Uterus (tissue), 4 donors: ENCODE results near the gene ZNF804B. TPM values are rescaled to one million over a fixed set of nuclear protein-coding genes. Genes with fewer than 3 reads are reported as not detected.

Experiments used
- DNase-seq, 2 donors: peaks; one replicate each; pipeline ENCODE4 v3.0.0-alpha.2; 2019 to 2020
- H3K27ac ChIP-seq, 2 donors: fragments of 200-600 bp; sonication (generic); 1 replicate in 1 of 2; 2 replicates in 1 of 2; pipeline ENCODE4 v1.5.1; 2016 to 2018
- H3K27me3 ChIP-seq, 2 donors: fragments of 200-600 bp; sonication (generic); one replicate each; pipeline ENCODE4 v1.5.1; 2018 to 2019; ENCODE audit warnings: control low read depth in 1 of 2
- H3K36me3 ChIP-seq, 2 donors: fragments of 200-600 bp; sonication (generic); one replicate each; pipeline ENCODE4 v1.5.1; 2019; ENCODE audit warnings: control low read depth in 1 of 2
- H3K4me1 ChIP-seq, 2 donors: fragments of 200-600 bp; sonication (generic); one replicate each; pipeline ENCODE4 v1.5.1; 2018 to 2019; ENCODE audit warnings: control low read depth in 1 of 2
- H3K4me3 ChIP-seq, 2 donors: fragments of 200-600 bp; sonication (generic); 1 replicate in 1 of 2; 2 replicates in 1 of 2; pipeline ENCODE4 v1.5.1; 2018 to 2019; ENCODE audit warnings: mild to moderate bottlenecking in 1 of 2
- H3K9me3 ChIP-seq, 2 donors: fragments of 200-600 bp; sonication (generic); one replicate each; pipeline ENCODE4 v1.5.1; 2019; ENCODE audit warnings: control low read depth in 1 of 2
- CTCF ChIP-seq, 4 experiments: fragments of 200-600 bp in 2 of 4; fragments of 450-650 bp in 2 of 4; sonication (generic) in 2 of 4; IDR thresholded peaks; one replicate each; pipeline ENCODE4 v1.5.1; 2016 to 2019; ENCODE audit warnings: antibody characterized with exemption in 4 of 4, mild to moderate bottlenecking in 2 of 4, moderate library complexity in 1 of 4
- POLR2A ChIP-seq, 2 donors: fragments of 450-650 bp; IDR thresholded peaks; one replicate each; pipeline ENCODE4 v1.6.1; 2016; ENCODE audit warnings: antibody characterized with exemption in 2 of 2, mild to moderate bottlenecking in 1 of 2, moderate library complexity in 1 of 2
- intact Hi-C: fragments of 100-400 bp; cut with DNase I; formaldehyde crosslinking; loops from one replicate; pipeline ENCODE4 v1.15.1; 2023; ENCODE audit warnings: low total_unique reads
- total RNA-seq, 4 donors: library from RNA; depleted of rRNA in 3 of 4; stranded (reverse); fragments of >200 nt in 3 of 4; gene quantifications; one replicate each; pipeline versions ENCODE4 v1.1.0 to v1.2.4, GENCODE V29; 2014 to 2023
- donor health status: DM: yes; HTN: yes; CAD: no.

Gene ZNF804B
- total RNA-seq, 4 donors from 2014 or later: 0.07 TPM; not detected in 3

- Histone ChIP-seq H3K4me1 (no peaks in the 10 kb centered on the region), H3K36me3 (no peaks in the 10 kb centered on the region), H3K9me3 (no peaks in the 10 kb centered on the region), H3K27ac (no peak overlapping the region), H3K4me3 (no peak overlapping the region), H3K27me3 (no peaks in the 10 kb centered on the region)
- intact Hi-C loops: no loop called here
- DNase-seq: no peak
- TF ChIP-seq CTCF (IDR thresholded peaks at IDR 0.05) (no peak), POLR2A (IDR thresholded peaks at IDR 0.05) (no peak)
Measured at GRCh38 chr7:89054361-89054760, 294.9 kb downstream of the ZNF804B start.

DNA sequence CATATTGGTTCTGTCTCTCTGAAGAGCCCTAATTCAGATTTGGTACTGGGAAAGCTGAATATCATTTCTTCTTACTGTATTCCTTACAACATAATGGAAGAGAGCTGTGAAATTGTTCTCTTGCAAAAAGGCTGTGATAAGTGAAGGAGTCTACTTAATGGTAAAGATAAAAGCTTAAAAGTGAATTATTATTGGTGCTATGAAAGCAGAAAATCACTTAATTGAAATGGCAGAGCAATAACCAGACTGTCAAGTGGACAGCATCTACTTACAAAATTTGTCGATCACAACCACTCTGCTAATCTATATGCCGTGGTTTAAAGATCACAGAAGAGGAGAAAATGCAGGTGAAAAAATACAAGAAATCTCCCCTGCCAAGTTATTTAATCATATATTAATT is 300.7 kb downstream of the ZNF804B start:
- H3K9me3 ChIP-seq: no peaks in the 10 kb centered on the region

DNA sequence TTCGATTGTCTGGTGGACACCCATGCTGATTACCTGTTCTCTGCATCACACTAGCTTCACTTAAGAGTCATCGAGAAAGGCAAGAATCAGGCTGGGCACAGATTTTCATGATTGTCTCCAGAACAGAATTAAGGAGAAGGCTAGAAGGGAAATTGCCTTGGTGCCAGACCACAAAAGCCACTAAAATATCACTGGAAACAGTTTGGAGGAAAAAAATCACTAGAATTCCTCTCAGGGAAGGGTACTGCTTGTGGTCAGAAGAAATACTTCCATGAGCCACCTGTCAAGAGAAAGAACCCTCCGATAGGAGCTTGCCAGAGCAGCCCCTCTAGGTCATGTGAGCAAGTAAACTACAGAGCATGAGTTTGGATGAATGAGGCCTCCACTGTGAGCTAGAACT is 305.3 kb downstream of the ZNF804B start:
- TF ChIP-seq CTCF (IDR thresholded peaks at IDR 0.05) (no peak), POLR2A (IDR thresholded peaks at IDR 0.05) (no peak)
- Histone ChIP-seq H3K4me1 (no peaks in the 10 kb centered on the region), H3K9me3 (no peaks in the 10 kb centered on the region), H3K27ac (no peak overlapping the region), H3K36me3 (no peaks in the 10 kb centered on the region), H3K27me3 (no peaks in the 10 kb centered on the region), H3K4me3 (no peak overlapping the region)
- no peak for DNase-seq
- intact Hi-C loops: no loop called here

More for the DNA sequence above, 300.7 kb downstream of the ZNF804B start:
- intact Hi-C loops: no loop called here
- H3K4me1 ChIP-seq: no peaks in the 10 kb centered on the region
- H3K4me3 ChIP-seq: no peak overlapping the region
- TF ChIP-seq CTCF (IDR thresholded peaks at IDR 0.05) (no peak), POLR2A (IDR thresholded peaks at IDR 0.05) (no peak)
- no peak overlapping the region for H3K27ac ChIP-seq
- no peaks in the 10 kb centered on the region for H3K36me3 ChIP-seq
- DNase-seq: no peak
- H3K27me3 ChIP-seq: no peaks in the 10 kb centered on the region

DNA sequence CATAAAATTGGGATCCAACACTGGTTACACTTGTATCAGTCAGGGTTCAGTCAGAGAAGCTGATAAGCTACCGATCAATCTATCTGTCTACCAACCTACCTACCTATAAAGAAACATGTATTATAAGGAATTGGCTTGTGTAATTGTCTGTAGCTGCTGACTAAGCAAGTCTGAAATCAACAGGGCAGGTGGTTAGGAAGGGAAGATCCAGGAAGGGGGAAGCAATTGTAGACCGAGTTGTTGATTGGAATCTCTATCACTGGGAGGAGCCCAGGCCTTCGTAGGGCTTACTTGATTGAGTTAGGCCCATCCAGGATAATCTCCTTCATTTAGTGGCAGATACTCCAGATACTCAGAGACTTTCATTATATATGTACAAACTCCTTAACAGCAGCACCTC is 307.5 kb downstream of the ZNF804B start:
- Histone ChIP-seq H3K4me1 (no peaks in the 10 kb centered on the region), H3K36me3 (no peaks in the 10 kb centered on the region), H3K9me3 (no peaks in the 10 kb centered on the region), H3K27ac (no peak overlapping the region), H3K27me3 (no peaks in the 10 kb centered on the region), H3K4me3 (no peak overlapping the region)
- TF ChIP-seq POLR2A (IDR thresholded peaks at IDR 0.05) (no peak), CTCF (IDR thresholded peaks at IDR 0.05) (no peak)
- DNase-seq: no peak
- intact Hi-C loops: no loop called here

DNA sequence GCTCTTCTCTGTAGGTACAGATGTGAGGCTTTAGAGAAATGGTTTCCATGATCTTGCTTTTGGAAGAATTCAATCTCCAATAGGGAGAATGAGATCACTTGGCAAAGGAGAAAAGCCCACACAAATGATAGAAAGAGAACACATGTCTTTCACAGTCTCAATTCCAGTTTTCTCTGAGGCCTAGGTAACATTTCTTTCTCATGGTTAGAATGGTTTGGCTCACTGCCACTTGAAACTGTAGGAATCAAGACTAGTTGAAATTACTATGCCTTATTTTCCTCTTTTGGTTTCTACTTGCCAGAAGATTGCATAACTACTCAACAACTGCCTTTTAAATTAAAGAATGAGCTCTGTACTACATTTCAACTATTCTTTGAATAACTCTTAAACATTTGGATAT is 312.6 kb downstream of the ZNF804B start:
- Histone ChIP-seq H3K27me3 (no peaks in the 10 kb centered on the region), H3K9me3 (no peaks in the 10 kb centered on the region), H3K4me3 (no peak overlapping the region), H3K4me1 (no peaks in the 10 kb centered on the region), H3K36me3 (no peaks in the 10 kb centered on the region), H3K27ac (no peak overlapping the region)
- no peak for DNase-seq
- no peak for TF ChIP-seq CTCF (IDR thresholded peaks at IDR 0.05)
- no peak for TF ChIP-seq POLR2A (IDR thresholded peaks at IDR 0.05)
- intact Hi-C loops: no loop called here
